HG02938 (cell line): Measurements from ENCODE around the gene PRPS1.
A peak's percentile ranks its signal among the peaks of the same experiment; 100 is the strongest.
"Not testable (repeated sequence)": the region's sequence is repeated elsewhere in the genome, so short reads cannot be mapped to it uniquely, and the experiment has no call there.

ENCODE experiments used
- ATAC-seq: cut with Tn5 transposase; IDR thresholded peaks from one replicate; pipeline ENCODE4 v1.9.1; 2021; ENCODE audit warnings: mild to moderate bottlenecking, moderate library complexity; ENCODE audit not compliant: unreplicated experiment

Gene PRPS1

DNA sequence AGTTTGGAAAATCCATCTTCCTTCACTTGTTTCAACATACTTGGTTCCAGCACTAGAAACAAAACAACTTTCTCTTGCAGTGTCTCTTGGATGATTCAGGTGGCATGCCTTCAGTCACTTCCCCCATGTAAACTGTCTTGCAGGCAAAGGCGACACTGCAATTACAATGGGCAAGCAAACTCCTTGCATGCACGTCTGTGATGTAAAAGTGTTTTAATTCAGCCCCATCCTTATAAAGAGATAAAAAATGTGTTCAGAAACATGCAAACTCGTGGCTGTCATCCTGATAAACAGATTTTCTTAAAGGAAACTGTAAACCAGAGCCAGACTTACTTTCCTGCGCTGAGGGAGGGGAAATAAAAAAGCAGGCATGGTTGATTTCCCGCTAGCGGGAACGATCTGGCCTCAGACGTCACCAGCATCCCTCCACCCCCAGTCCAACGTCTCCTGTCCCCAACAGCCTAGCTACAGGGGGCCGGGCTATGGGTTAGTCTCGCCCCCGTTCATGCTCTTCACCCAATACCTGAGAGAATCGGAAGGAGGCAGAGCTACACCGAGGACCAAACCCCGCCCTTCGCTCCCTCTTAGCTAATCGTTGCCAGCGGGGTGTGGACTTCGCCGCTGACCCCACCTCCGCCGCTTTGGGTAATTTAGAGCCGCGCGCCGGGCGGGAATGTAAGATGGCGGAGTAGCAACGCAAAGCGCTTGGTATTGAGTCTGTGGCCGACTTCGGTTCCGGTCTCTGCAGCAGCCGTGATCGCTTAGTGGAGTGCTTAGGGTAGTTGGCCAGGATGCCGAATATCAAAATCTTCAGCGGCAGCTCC, at the start of gene PRPS1:
Gene PRPS1, plus strand, starts transcription at position 673 of the 824 bp plus-strand sequence. Its CDS starts 119 bp downstream, at position 792.
- ATAC-seq, result peak; percentile 99

DNA sequence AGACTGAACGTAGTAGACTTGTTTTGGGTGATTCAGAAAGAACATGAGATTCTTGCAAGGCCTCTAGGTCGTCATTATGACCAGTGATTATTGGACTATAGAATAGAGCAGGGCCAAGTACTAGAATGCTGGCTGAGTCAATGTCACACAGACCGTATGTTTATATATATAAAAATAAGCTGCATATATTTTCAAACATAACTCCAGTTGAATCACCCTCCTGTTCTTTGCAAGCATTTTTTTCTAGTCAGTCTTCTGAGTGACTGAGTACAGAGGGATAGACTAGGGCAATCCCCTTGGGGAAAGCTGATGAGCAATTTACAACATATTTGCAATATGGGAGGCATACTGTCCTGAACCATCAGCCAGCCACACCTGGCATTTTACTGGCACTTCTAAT, 48.4 kb upstream of the PRPS1 start:
- ATAC-seq, result no peak

GRCh38 chrX:107581923-107582322, 46.4 kb upstream of the PRPS1 start:
- ATAC-seq, result no peak

DNA sequence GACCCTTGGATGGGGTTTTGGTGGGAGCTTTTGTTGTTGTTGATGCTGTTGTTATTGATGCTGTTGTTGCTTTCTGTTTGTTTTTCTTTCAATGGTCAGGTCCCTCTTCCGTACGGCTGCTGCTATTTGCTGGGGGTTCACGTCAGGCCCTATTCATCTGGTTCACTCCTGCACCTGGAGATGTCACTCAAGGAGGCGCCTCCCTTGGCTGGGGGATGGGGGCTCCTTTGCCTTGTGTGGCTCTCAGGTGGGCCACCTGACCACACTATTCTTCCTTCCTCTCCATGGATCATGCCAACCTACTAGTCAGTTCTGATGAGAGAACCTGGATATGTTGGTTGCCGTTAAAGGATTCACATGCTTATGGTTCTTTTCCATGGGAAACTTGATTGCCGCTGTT, 39.1 kb upstream of the PRPS1 start:
- no peak for ATAC-seq

DNA sequence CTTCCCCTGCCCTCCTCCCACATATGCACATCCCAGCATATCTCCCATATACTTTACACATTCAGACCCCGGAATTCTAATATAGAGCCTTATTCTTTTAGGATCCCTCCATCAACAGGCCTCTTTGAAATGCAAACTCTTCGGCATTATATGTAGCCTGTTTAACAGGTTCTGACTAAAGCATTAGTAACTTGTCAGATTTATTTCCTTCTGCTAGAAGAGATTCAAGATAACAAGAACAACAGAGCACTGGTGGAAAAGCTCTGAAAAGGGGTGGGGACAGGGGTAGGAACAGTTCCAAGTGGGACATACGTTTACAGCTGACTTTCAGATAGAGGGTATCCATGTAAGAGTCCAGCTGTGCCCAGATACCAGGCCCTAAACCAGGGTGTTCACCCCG, 31.7 kb upstream of the PRPS1 start:
- no peak for ATAC-seq

- no peak for ATAC-seq
These were observed 31.0 kb upstream of the PRPS1 start for GRCh38 chrX:107597264-107597663.

DNA sequence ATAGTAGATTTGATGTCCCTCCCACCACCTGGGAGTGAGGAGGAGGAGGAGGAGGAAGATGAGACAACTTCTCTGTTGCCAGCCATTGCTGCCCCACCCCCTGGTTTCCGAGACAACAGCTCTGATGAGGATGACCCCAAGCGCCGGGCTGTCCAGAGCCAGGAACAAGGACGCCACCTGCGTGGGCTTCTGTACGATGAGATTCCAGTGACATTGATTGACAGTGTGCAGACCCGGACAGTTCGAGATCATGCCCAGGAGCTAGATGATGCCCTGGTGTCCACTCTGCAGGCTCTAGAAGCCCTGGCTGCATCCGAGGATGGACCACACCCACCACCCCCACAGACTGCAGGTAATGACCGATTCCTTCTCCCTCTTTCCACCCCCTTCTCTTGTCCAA, 30.5 kb upstream of the PRPS1 start:
- no peak for ATAC-seq

GRCh38 chrX:107599450-107599861, 28.9 kb upstream of the PRPS1 start:
- ATAC-seq, result no peak

- no peak for ATAC-seq
These were observed 27.9 kb upstream of the PRPS1 start for GRCh38 chrX:107600366-107600765.

GRCh38 chrX:107601326-107601725, 27.0 kb upstream of the PRPS1 start:
- ATAC-seq, result no peak

DNA sequence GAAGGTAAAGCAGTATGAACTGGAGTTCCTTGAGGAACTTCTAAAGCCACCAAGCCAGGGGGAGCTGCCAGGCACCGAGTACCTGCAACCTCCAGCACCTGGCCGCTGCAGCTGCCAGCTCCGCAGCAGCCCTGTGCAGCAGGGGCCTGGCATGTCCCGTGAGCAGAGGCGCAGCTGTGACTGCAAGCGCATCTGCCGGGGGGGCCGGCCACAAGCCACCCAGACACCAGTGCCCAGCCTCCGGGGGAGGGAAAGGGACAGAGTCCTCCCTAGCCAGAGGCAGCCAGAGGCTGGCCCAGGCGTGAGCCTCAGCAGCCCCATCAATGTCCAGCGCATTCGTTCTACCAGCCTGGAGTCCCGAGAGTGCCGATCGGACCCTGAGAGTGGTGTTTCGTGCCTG, 26.6 kb upstream of the PRPS1 start:
- ATAC-seq, result no peak

DNA sequence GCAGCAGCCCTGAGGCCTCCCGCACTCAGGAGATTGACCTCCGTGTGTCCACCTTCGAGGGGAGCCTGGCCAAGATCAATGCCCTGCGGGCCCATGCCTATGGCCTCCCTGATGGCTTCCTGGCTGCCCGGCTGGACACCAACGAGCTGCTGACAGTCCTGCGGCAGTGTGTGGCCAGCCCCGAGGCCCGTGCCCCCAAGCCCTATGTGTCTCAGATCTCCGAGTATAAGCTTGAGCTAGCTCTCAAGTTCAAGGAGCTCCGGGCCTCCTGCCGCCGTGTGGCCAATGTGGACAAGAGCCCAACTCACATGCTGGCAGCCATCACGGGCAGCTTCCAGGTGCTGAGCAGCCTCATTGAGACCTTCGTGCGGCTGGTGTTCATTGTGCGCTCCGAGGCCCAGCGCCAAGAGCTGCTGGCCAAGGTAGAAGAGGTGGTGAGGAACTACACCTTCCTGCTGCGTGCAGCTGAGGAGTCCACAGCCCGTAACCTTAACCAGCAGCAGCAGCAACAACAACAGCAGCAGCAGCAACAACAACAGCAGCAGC, 25.5 kb upstream of the PRPS1 start:
- no peak for ATAC-seq

DNA sequence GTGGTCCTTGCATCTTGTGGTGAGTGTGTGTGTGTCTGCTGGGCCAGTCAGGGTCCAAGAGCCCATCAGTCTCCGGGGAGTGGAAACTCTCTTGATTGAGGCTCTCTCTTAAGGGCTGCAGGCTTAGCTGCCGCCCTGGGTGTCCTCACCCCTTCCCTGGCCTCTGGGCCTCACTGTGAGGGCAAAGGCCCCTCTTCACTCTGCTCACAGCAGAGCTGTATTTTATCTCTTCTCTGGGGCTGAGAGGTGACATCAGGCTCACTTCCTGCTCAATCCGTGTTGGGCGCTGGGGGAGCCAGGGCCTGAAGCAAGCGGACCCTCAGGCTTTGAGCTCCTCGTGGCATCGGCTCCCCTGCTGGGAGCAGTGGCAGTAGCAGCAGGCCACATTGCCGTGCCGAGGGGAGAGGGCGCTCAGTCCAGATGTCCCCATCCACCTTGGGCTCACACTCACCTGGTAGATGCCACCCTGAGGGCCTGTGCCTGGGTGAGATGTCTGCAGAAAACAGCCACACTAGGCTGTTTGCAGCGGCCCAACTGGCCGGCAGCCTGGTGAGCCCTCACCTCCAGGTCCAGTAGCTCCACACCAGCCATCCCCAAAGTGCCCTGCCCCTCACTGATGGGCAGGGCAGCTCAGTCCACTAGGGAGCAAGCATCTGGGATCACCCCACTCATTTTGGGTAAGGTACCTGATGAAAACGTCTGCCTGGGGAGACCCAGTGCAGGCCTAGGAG, 24.7 kb upstream of the PRPS1 start:
- ATAC-seq, result no peak

DNA sequence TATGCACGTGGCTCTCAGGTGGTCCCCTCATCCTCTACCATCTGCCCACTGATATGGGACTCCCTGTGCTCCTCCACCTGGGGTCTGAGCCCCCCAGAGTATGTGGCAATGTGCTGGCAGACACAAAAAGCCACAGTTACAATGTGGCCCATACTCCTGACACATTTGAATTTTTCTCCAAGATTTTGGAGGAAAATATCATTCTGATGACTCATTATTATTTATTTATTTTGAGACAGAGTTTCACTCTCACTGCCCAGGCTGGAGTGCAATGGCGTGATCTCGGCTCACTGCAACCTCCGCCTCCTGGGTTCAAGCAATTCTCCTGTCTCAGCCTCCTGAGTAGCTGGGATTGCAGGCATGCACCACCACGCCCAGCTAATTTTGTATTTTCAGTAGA, 19.2 kb upstream of the PRPS1 start:
- ATAC-seq, result not testable (repeated sequence)

DNA sequence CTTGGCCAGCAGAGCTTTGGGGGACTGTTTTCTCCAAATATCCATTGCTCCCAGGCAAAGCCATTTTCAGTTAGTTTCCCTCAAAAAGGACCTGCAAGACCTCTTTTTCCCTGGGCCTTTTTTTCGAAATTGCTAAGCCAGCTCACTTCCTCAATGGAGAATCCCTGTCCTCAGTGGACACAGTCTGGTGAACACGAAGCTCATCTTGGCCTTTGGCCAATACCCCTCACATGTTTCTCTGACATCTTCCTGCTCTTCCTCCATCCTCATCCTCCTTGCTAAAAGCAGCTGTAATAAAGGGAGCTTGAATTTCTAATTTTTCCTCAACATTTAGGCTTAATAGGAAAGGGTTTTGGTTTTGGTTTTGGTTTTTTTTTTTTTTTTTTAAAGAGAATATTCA, 17.6 kb upstream of the PRPS1 start:
- ATAC-seq, result no peak

GRCh38 chrX:107619885-107620322, 8.4 kb upstream of the PRPS1 start:
- ATAC-seq, result no peak

DNA sequence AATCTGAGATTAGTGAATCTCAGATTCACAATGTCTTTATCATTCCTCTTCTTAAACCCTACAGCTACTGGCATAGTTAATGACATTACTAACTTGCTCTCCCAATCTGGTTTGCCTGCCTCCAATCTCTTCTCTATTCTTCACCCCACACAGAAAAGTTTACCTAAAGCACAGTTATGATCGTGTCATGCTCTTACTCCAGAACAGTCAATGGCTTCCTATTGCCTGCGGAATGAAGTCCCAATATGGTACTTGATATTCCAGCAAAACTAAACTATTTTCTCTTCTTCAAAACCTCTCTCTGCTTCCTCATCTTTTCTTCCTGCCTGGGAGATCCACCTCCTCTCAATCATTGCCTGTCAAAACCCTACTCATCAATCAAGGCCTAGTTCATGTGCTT, 3.4 kb upstream of the PRPS1 start:
- no peak for ATAC-seq

GRCh38 chrX:107625739-107626138, 2.6 kb upstream of the PRPS1 start:
- no peak for ATAC-seq

- no peak for ATAC-seq
These were observed 1.8 kb upstream of the PRPS1 start for GRCh38 chrX:107626481-107626880.

DNA sequence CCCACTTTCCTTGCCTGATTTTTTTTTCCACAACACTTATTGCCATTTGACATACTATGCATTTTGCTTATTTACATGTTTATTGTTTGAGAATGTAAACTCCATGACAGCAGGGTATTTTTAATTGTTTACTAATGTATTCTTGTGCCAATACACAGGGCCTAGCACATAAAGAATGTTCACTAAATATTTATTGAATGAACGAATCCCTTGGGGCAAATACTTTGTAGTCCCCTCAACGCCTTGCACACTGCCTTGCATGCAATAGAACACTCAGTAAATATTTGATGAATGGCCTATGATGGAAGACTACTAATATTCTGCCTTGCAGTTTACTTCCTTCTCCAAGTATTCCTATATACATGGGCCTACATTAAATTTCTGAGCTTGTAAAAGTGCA, 1.4 kb upstream of the PRPS1 start:
- ATAC-seq, result no peak

GRCh38 chrX:107628662-107629539, 591 bp downstream of the PRPS1 start:
- ATAC-seq, result peak; percentile 44
